DND-41 (cell line): Measurements from ENCODE around the gene MAPK12.

ENCODE experiments used
- ATAC-seq: fragments of 200-7000 bp; cut with Tn5 transposase; 3 replicates; pipeline ENCODE4 v1.9.1; 2021; ENCODE audit warnings: low read depth; ENCODE audit not compliant: insufficient read depth
- DNase-seq: peaks from one replicate; pipeline ENCODE4 v3.0.0-alpha.2; 2020
- H2AFZ ChIP-seq: 2 replicates; pipeline ENCODE4 v1.6.0; 2012; ENCODE audit warnings: low read depth, low read length
- H3K27ac ChIP-seq: 2 replicates; pipeline ENCODE4 v1.5.1; 2012; ENCODE audit warnings: low read length, inconsistent platforms
- H3K27me3 ChIP-seq: fragments of 200-600 bp; sonication (generic); 2 replicates; pipeline ENCODE4 v1.6.0; 2012; ENCODE audit warnings: low read length, mild to moderate bottlenecking, inconsistent platforms; ENCODE audit not compliant: insufficient read depth, poor library complexity
- H3K36me3 ChIP-seq: 2 replicates; pipeline ENCODE4 v1.5.1; 2012; ENCODE audit warnings: low read length, inconsistent platforms; ENCODE audit not compliant: insufficient read depth
- H3K4me1 ChIP-seq: 2 replicates; pipeline ENCODE4 v1.5.1; 2012; ENCODE audit warnings: mild to moderate bottlenecking, low read length; ENCODE audit not compliant: insufficient read depth
- H3K4me2 ChIP-seq: 2 replicates; pipeline ENCODE4 v1.6.0; 2012; ENCODE audit warnings: mild to moderate bottlenecking, moderate library complexity, low read length, inconsistent platforms; ENCODE audit not compliant: insufficient read depth
- H3K4me3 ChIP-seq, 2 experiments: fragments of 200-600 bp in 1 of 2; shearing (Covaris generic) in 1 of 2; 2 replicates each; pipeline ENCODE4 v1.5.1; 2012 to 2016; ENCODE audit warnings: inconsistent platforms in 2 of 2, low read length in 2 of 2, mild to moderate bottlenecking in 2 of 2, low read depth in 1 of 2, moderate library complexity in 1 of 2
- H3K79me2 ChIP-seq: 2 replicates; pipeline ENCODE4 v1.6.0; 2012; ENCODE audit warnings: low read length, inconsistent platforms; ENCODE audit not compliant: insufficient read depth
- H3K9ac ChIP-seq: 2 replicates; pipeline ENCODE4 v1.6.0; 2012; ENCODE audit warnings: low read depth, mild to moderate bottlenecking, inconsistent platforms, low read length, moderate library complexity
- H3K9me3 ChIP-seq: 2 replicates; pipeline ENCODE4 v1.5.1; 2012; ENCODE audit warnings: low read length, moderate library complexity, mild to moderate bottlenecking, inconsistent platforms; ENCODE audit not compliant: insufficient read depth, severe bottlenecking
- H4K20me1 ChIP-seq: 2 replicates; pipeline ENCODE4 v1.6.0; 2012; ENCODE audit warnings: low read length; ENCODE audit not compliant: insufficient read depth
- CTCF ChIP-seq: IDR thresholded peaks from 2 replicates; pipeline ENCODE4 v1.5.1; 2012; ENCODE audit warnings: borderline replicate concordance, low read length, moderate library complexity, mild to moderate bottlenecking; ENCODE audit not compliant: poor library complexity, severe bottlenecking; ENCODE audit errors: extremely low read depth
- EZH2 ChIP-seq: IDR thresholded peaks from 3 replicates; pipeline ENCODE4 v1.6.1; 2012; ENCODE audit warnings: borderline replicate concordance, low read depth, mild to moderate bottlenecking, moderate library complexity, low read length, inconsistent platforms; ENCODE audit not compliant: severe bottlenecking

MAPK12 gene

GRCh38 chr22:50250555-50251476 is 10.7 kb downstream of the MAPK12 start, which contains the start of gene HDAC10:
Gene HDAC10, minus strand, starts transcription at chr22:50251265. Its CDS starts 233 bp downstream, at chr22:50251032.
- DNase-seq (peak; percentile 90), ATAC-seq (peak; percentile 91)
- peak within 1 kb of the TSS; percentile 86 for H3K27ac ChIP-seq
- H4K20me1 ChIP-seq: peaks cover 34% of the 10 kb centered on the region
- no peaks in the 10 kb centered on the region for H3K27me3 ChIP-seq
- H3K9ac ChIP-seq: peak within 1 kb of the TSS; percentile 100
- peak within 1 kb of the TSS; percentile 96 to 100 for H3K4me3 ChIP-seq
- peaks cover 38% of the 10 kb centered on the region for H3K4me1 ChIP-seq
- H3K36me3 ChIP-seq: peaks cover 43% of the 10 kb centered on the region
- H2AFZ ChIP-seq: peak within 1 kb of the TSS; percentile 98
- peak within 1 kb of the TSS; percentile 100 for H3K4me2 ChIP-seq
- no peaks in the 10 kb centered on the region for H3K9me3 ChIP-seq
- peaks cover 32% of the 10 kb centered on the region for H3K79me2 ChIP-seq
- no peak for TF ChIP-seq EZH2
- no peak for TF ChIP-seq CTCF

- peaks cover 44% of the 10 kb centered on the region for H3K4me1 ChIP-seq
- ATAC-seq (no peak), DNase-seq (no peak)
- TF ChIP-seq EZH2: no peak
- TF ChIP-seq CTCF: no peak
- peaks cover 35% of the 10 kb centered on the region for H4K20me1 ChIP-seq
- H3K4me2 ChIP-seq: peak overlapping the region; percentile 100
- H3K9ac ChIP-seq: peak overlapping the region; percentile 100
- H3K27ac ChIP-seq: peak overlapping the region; percentile 86
- no peaks in the 10 kb centered on the region for H3K27me3 ChIP-seq
- H3K9me3 ChIP-seq: no peaks in the 10 kb centered on the region
- H3K4me3 ChIP-seq: peak overlapping the region; percentile 96 to 100; a peak in 3 of 4 replicates
- H3K36me3 ChIP-seq: peaks cover 49% of the 10 kb centered on the region
- no peak overlapping the region for H2AFZ ChIP-seq
- peaks cover 38% of the 10 kb centered on the region for H3K79me2 ChIP-seq
Measured at GRCh38 chr22:50250249-50250554, 11.3 kb downstream of the MAPK12 start.

DNA sequence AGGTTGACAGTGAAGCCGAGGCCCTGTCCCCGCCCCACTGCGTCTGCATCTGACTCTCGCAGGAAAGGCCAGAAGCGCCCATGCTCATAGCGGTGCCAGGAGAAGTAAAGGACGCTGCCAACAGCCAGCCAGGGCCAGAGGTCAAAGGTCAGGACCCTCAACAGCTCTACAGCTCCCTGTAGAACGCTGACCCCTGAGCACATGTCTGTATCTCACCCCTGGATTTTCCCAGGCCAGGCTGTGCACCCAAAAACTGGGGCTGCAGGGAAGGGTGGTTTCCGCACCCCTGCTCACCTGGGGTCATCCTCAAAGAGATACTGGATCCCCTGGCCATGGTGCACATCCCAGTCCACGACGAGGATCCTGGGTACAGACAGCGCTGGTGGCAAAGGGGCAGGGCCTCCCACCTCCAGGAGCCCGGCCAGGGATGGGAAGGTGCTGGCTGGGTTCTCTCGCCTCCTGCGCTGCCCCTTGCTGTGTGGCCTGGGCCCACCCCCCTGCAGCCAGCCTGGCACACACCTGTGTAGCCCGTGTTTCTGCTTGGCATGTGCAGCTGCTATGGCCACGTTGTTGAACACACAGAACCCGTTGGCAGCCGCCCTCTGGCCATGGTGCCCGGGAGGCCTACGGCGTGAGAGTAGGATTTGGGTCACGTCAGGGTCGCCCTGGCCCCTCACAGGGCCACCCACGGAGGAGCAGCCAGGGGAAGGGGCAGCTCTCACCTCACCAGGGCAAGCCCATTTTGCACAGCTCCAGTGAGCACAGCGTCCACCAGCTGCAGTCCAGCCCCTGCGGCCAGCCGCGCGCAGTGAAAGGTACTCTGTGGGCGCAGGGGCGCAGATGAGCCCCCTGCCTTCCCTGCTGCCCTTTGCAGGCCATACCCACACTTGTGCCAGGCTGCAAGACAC is 11.9 kb downstream of the MAPK12 start:
- Histone ChIP-seq H3K9ac (peak overlapping the region; percentile 100), H3K36me3 (peaks cover 49% of the 10 kb centered on the region), H3K4me1 (peaks cover 44% of the 10 kb centered on the region), H4K20me1 (peaks cover 35% of the 10 kb centered on the region), H3K9me3 (no peaks in the 10 kb centered on the region), H3K4me3 (peak overlapping the region; percentile 96 to 100; a peak in 3 of 4 replicates), H3K4me2 (peak overlapping the region; percentile 100), H2AFZ (no peak overlapping the region), H3K27ac (peak overlapping the region; percentile 86), H3K27me3 (no peaks in the 10 kb centered on the region), H3K79me2 (peaks cover 43% of the 10 kb centered on the region)
- DNase-seq (no peak), ATAC-seq (no peak)
- TF ChIP-seq EZH2 (no peak), CTCF (no peak)
